HG02938 (cell line): ENCODE data around the gene ZDHHC14.

Experiments used
- ATAC-seq: cut with Tn5 transposase; IDR thresholded peaks from one replicate; pipeline ENCODE4 v1.9.1; 2021; ENCODE audit warnings: mild to moderate bottlenecking, moderate library complexity; ENCODE audit not compliant: unreplicated experiment

ZDHHC14 gene

DNA sequence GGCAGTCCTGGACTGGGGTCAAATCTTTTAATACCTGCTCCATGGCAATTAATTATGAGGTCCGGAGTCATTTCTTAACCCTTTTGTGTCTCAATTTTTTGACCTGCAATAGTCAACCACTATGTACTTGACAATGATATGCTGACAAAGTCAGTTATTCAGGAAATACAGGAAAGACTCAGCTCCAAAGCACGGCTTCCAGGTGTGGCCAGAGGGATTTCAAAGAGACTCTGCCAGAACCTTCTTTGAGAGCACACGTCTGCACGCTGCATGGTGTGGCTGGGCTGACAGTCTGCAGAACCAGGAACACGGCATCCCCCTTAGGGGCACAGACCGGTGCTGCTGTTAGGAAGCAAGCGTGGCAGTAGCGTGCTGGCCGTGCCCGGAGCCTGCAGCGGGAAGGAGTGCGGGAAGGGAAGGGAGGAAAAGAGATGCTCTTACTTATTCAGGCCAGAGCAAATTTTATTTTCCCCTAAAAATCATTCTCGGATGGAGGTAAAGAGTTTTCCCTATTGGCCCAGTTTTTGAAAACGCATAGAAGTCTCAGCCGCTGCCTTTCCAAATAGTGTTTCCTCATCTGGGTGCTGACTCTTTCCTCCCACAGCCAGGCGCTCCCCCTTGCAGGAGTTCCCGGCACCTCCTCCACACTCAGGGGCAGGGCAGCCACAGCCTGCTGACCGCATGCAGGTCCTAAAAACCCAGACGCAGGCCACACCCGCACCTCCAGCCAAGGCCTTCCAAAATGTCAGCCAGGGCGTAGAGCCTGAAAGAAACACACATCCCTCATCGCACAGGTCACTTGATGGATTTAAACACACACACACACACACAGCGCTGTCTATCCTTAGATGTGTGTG lies 254.6 kb downstream of the ZDHHC14 start:
- no peak for ATAC-seq

DNA sequence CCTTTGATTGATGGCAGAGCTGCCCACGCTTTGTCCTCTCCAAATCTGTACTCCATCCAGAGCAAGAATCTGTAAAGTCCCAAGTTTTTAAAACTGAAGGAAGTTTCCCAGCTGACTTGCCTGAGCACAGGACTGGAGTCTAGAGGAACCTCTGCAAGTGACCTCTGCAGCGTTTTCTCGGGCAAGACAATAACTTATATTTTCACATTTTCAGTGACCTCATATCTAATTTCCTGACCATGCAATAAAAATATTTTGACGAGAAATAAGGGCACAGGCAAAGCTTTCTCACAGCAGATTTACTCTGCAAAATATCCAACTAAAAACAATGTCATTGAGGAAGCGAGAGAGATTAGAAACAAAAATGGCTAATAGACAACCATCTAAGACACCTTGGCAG lies 256.5 kb downstream of the ZDHHC14 start:
- ATAC-seq: no peak

GRCh38 chr6:157637941-157638662 lies 257.1 kb downstream of the ZDHHC14 start:
- no peak for ATAC-seq

- ATAC-seq: no peak
Measured at GRCh38 chr6:157638779-157639178, 257.8 kb downstream of the ZDHHC14 start.

- no peak for ATAC-seq
Measured at GRCh38 chr6:157640746-157641451, 259.9 kb downstream of the ZDHHC14 start.

DNA sequence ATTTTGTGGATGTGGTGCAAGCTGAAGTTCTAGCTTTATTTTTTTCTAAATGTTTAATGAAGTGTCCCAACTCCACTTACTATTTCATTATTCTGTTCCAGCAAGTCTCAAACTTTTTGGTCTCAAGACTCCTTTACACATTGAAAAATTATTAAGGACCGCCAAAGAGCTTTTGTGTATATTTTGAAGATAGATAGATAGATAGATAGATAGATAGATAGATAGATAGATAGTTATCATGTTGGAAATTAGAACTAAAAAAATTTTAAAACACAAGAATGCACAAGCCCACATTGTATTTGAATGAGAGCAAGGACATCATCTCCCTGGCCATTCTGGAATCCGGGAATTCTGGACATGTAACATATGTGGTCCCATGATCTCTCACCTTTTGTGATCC lies 260.8 kb downstream of the ZDHHC14 start:
- no peak for ATAC-seq

DNA sequence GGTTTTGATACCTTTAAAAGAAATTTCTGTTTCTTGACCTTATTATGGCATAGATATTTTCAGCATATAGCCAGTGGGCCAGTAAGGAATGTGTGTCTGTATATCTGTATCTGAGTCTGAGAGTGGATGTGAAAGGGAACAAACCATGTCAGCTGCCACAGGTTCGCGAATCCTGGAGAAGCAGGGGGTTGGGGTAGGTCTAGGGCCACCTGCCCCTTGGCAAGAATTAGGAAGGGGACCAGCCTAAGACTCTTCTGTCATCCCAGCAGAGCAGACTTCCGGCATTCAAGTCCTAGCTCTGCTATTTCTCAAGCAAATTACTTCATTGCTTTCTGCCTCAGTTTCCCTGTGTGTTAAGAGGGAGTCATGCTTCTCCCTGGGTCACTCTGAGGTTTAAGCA lies 261.7 kb downstream of the ZDHHC14 start:
- no peak for ATAC-seq

DNA sequence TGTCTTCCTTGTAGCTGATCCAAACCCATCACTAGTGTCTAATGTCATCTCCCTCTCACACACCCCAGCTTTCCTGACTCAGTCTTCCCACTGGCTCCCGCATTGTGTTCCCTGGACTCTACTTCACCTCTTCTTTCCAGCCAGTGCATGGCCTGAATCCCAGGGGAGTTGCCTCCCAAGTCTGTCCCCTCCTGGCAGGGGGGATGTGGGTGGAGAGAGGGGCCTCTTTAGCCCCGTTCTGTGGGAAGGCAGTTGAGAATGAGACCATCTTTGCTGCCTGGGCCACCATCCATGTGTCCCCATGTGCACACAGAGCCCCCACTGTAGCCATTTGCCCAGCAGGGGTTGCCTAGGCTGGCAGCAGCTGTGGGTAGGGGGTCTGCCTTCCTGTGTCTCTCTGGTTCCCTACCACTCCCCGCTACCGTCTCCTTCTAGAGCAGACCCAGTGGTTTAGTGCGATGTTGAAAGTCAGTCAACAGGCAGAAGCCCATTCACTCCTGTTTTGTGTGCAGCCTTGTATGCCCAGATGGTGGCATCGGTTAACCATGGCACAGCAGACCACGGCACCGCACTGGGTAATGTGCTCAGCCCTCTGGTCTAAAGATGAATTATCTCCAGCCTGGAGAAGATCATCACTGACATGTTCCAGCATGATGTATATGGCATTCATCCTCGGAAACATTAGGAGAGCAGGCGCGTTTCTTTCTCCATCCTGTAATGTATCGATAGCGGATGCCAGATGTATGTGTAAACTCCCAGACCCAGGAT lies 263.2 kb downstream of the ZDHHC14 start:
- ATAC-seq: no peak

GRCh38 chr6:157645201-157645795 lies 264.3 kb downstream of the ZDHHC14 start:
- no peak for ATAC-seq

- no peak for ATAC-seq
Measured at GRCh38 chr6:157646012-157646411, 265.0 kb downstream of the ZDHHC14 start.

DNA sequence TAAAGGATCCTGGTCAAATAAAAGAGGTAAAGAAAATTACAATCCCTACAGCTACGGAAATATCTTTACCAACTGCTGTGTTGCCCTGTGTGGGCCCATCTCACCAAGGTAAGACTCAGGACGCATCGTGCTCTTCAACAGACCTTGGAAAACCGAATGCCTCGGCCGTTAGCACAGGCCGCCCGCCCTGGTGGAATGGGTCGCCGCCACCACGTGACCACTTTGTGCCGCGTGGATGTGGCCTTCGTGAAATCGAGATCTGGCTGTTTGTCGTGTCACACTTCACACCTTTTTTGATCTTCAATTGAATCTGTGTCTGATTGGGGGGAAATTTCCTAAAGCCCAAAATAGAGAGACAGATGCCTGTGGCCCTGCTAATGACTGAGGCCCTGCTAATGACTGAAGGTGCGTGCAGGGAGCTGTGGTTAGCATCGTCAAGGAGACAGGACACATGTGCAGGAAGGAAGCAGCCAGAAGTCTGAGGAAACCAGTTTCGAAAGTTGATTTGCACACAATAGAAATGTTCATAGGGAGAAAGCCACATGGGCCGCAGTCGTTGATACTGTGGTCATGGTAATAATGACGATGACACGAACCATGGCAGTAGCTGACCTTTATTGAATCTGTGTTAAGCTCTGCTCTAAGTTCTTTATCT lies 266.4 kb downstream of the ZDHHC14 start:
- no peak for ATAC-seq

DNA sequence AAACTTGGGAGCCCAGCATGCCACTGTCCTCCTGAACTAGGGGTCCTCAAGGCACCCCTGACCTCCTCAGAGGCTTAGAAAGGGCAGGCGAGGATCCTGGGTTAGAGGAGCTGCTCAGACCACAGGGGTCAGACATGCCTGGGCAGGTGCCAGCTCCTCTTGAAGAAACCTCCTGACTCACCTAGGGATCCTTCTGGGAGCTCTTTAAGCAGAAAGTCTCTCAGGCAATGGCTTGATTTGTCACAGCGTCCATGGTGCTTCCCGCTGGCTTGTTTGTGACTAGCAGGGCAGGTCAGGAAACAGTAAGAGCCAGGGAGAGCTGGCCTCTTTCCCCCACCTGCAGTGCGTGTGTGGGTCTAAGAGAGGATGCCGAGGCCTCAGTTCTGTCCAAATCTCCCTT lies 267.6 kb downstream of the ZDHHC14 start:
- no peak for ATAC-seq

GRCh38 chr6:157649311-157650260 lies 268.6 kb downstream of the ZDHHC14 start:
- no peak for ATAC-seq

GRCh38 chr6:157650261-157650640 lies 269.3 kb downstream of the ZDHHC14 start:
- ATAC-seq: no peak

GRCh38 chr6:157650801-157651200 lies 269.8 kb downstream of the ZDHHC14 start:
- no peak for ATAC-seq

- no peak for ATAC-seq
Measured at GRCh38 chr6:157651731-157652490, 270.9 kb downstream of the ZDHHC14 start.

- ATAC-seq: no peak
Measured at GRCh38 chr6:157652601-157653363, 271.8 kb downstream of the ZDHHC14 start.
